Peyer's patch (tissue), 4 donors: ENCODE measurements around the gene CPSF4L. TPM values are rescaled to one million over a fixed set of nuclear protein-coding genes. Genes with fewer than 3 reads are reported as not detected.

Experiments
- DNase-seq, 3 donors: peaks; one replicate each; pipeline ENCODE4 v3.0.0-alpha.2; 2017 to 2019
- H3K27ac ChIP-seq, 4 donors: fragments of 200-600 bp; sonication (generic); one replicate each; pipeline ENCODE4 v1.5.1; 2016 to 2019
- H3K27me3 ChIP-seq, 2 donors: fragments of 200-600 bp; sonication (generic); one replicate each; pipeline ENCODE4 v1.5.1; 2019
- H3K36me3 ChIP-seq, 3 donors: fragments of 200-600 bp; sonication (generic); one replicate each; pipeline ENCODE4 v1.5.1; 2016 to 2019
- H3K4me1 ChIP-seq, 4 donors: fragments of 200-600 bp; sonication (generic); one replicate each; pipeline ENCODE4 v1.5.1; 2016 to 2019
- H3K4me3 ChIP-seq, 4 donors: fragments of 200-600 bp; sonication (generic); 1 replicate in 3 of 4; 2 replicates in 1 of 4; pipeline ENCODE4 v1.5.1; 2016 to 2019; ENCODE audit warnings: mild to moderate bottlenecking in 1 of 4
- H3K9me3 ChIP-seq, 4 donors: fragments of 200-600 bp; sonication (generic); one replicate each; pipeline ENCODE4 v1.5.1; 2016 to 2019; ENCODE audit warnings: mild to moderate bottlenecking in 1 of 4
- POLR2A ChIP-seq, 2 donors: fragments of 450-650 bp; IDR thresholded peaks; one replicate each; pipeline ENCODE4 v1.5.1; 2017; ENCODE audit warnings: antibody characterized with exemption in 2 of 2, mild to moderate bottlenecking in 2 of 2, moderate library complexity in 2 of 2
- total RNA-seq, 4 donors: library from RNA; depleted of rRNA; stranded (reverse); fragments of >200 nt; gene quantifications; one replicate each; pipeline ENCODE4 v1.1.0, GENCODE V29; 2016
- TF ChIP-seq, protein P1 (sequence below), 6 experiments: fragments of 450-650 bp in 4 of 6; fragments of 200-600 bp in 2 of 6; sonication (generic) in 1 of 6; IDR thresholded peaks; one replicate each; pipeline ENCODE4 v1.5.1; 2017 to 2019; ENCODE audit warnings: antibody characterized with exemption in 6 of 6, mild to moderate bottlenecking in 3 of 6, moderate library complexity in 1 of 6

Gene CPSF4L
- total RNA-seq, 4 donors from 2014 or later, result not detected

DNA sequence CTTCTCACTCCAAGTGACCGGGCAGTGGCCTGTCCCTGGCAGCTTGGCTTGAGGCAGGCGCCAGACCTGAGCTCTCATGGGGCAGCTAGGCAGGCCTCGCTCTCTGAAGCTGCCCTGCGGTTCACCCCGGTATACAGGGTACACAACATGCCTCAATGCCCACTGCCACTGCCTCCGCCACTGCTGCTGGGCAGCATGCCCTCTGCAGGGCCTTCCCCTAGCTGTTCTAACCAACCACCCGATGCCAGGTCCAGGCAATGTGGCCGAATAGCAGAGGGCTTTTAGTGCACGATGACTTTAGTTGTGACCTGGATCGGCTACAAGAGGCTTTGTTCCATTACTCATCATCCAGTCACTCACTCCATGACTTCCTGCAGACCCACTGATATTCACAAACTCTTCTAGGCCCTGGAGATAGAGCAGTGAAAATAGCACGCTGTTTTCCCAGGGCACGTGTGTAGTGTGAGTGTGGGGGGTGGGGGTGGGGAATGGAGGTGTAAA, 30.4 kb upstream of the CPSF4L start:
- H3K4me3 ChIP-seq, result peak overlapping the region in 1 of 4 donors; percentile 0
- DNase-seq, result no peak
- no peaks in the 10 kb centered on the region for H3K9me3 ChIP-seq
- TF ChIP-seq, protein P1, sequence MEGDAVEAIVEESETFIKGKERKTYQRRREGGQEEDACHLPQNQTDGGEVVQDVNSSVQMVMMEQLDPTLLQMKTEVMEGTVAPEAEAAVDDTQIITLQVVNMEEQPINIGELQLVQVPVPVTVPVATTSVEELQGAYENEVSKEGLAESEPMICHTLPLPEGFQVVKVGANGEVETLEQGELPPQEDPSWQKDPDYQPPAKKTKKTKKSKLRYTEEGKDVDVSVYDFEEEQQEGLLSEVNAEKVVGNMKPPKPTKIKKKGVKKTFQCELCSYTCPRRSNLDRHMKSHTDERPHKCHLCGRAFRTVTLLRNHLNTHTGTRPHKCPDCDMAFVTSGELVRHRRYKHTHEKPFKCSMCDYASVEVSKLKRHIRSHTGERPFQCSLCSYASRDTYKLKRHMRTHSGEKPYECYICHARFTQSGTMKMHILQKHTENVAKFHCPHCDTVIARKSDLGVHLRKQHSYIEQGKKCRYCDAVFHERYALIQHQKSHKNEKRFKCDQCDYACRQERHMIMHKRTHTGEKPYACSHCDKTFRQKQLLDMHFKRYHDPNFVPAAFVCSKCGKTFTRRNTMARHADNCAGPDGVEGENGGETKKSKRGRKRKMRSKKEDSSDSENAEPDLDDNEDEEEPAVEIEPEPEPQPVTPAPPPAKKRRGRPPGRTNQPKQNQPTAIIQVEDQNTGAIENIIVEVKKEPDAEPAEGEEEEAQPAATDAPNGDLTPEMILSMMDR (IDR thresholded peaks at IDR 0.05), result no peak
- no peak for TF ChIP-seq POLR2A (IDR thresholded peaks at IDR 0.05)
- no peaks in the 10 kb centered on the region for H3K36me3 ChIP-seq
- H3K27ac ChIP-seq, result peak overlapping the region; percentile 52 to 87 (median 77)
- H3K27me3 ChIP-seq, result no peaks in the 10 kb centered on the region
- peaks cover 0 to 87% (median 27%) of the 10 kb centered on the region in 4 donors for H3K4me1 ChIP-seq

DNA sequence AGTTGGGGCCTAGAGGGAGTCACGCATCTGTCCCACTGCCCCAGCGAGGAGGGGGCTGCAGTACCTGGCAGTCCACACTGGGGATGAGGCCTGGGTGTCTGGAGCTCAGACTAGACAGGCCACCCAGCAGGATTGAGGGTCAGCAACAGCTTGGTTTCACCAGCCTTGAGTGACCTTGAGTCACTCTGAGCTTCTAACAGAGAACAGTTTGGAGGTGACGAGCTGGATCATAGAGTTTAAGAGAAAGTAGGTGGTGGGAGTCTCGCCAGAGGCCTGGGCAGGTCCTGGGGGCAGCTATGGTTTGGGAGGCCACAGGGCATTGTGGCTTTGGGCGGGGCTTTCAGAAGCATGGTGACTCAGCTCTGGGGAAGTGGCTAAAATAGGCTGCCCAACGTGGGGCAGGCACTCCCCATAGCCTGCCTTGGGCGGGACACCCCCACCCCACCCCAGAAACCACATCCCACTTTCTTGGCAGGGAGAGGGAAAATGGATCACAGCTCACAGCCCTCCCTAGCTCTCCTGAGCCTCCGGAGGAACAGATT, 29.7 kb upstream of the CPSF4L start:
- peak overlapping the region in 1 of 4 donors; percentile 0 for H3K4me3 ChIP-seq
- peaks cover 0 to under 1% (median 0%) of the 10 kb centered on the region in 3 donors for H3K36me3 ChIP-seq
- no peaks in the 10 kb centered on the region for H3K9me3 ChIP-seq
- peak in 2 of 3 donors; percentile 58 to 71 for DNase-seq
- H3K27me3 ChIP-seq, result no peaks in the 10 kb centered on the region
- peaks cover 0 to 88% (median 30%) of the 10 kb centered on the region in 4 donors for H3K4me1 ChIP-seq
- peak overlapping the region; percentile 52 to 87 (median 77) for H3K27ac ChIP-seq
- TF ChIP-seq, protein P1 (IDR thresholded peaks at IDR 0.05), result no peak
- TF ChIP-seq POLR2A (IDR thresholded peaks at IDR 0.05), result no peak

DNA sequence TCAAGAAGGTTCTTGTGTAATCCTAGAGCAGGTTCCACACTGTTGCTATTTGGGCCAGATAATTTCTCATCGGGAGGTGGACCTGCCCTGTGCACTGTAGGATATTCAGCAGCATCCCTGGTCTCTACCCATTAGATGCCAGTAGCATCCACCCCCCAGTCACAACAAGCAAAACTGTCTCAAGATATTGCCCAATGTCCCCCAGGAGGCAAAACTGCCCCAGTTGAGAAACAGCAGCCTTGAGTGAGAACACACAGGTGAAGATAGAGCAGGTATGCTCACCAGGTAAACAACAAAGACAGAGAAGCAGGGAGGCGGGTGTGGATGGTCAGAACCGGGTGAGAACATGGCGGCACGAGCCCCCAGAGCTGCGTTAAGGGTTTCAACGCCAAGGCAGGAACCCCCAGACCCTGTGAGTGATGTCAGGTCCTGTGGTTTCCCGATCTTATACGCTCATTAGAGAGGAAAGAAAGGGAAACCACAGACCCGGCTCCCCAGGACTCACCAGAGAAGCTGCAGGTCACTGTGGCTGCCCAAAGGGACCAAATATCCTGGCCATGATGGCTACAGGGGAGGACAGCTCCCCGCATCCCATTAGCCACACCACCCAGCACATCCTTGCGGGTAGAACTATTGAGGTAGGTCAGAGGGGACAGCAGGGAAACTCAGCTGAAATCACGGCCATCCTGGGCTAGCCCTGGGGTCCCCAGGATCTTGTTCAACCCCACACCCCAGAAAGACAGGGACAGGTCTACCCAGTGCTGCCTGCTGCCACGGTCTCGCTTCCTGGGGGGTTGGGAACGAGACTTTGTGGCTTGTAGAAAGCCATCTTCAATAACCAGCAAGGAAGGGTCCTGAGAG, 28.9 kb upstream of the CPSF4L start:
- peaks cover 0 to 89% (median 30%) of the 10 kb centered on the region in 4 donors for H3K4me1 ChIP-seq
- peaks cover 0 to 7% (median 0%) of the 10 kb centered on the region in 3 donors for H3K36me3 ChIP-seq
- H3K4me3 ChIP-seq, result peak overlapping the region in 2 of 4 donors; percentile 0 to 14
- no peak for DNase-seq
- H3K27me3 ChIP-seq, result no peaks in the 10 kb centered on the region
- peak overlapping the region; percentile 52 to 87 (median 77) for H3K27ac ChIP-seq
- H3K9me3 ChIP-seq, result no peaks in the 10 kb centered on the region
- TF ChIP-seq, protein P1 (IDR thresholded peaks at IDR 0.05), result no peak
- TF ChIP-seq POLR2A (IDR thresholded peaks at IDR 0.05), result no peak

DNA sequence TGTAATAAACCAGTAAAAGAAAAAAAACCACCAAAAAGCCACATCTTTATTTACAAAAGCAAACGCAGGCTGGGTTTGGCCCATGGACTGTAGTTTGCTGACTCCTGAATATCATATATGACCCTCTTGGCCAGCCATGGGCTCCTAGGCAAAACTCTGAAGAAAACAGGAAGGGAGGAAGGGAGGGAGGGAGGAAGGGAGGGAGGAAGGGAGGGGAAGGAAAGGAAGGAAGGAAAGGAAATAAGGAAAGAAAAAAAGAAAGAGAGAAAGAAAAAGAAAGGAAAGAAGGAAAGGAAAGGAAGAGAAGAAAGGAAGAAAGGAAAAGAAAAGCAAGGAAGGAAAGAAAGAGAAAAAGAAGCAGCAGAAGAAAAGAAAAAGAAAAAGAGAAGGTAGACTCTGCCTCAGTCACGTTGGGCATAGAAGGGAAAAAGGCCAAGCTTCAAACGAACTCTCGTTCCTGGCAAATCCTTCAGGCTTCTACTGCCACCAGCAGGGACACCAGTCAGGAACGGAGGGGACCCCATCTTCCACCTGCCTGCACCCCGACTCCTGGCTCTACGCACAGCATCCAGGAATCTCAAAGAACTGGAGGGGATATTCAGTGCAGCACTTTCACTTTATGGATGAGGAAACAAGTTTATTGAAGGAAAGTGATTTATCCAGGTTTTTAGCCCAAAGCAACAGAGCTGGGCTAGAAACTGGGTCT, 28.0 kb upstream of the CPSF4L start:
- Histone ChIP-seq H3K27me3 (no peaks in the 10 kb centered on the region), H3K4me3 (peak overlapping the region in 1 of 4 donors; percentile 14), H3K27ac (peak overlapping the region; percentile 52 to 92 (median 77)), H3K4me1 (peaks cover 0 to 87% (median 30%) of the 10 kb centered on the region in 4 donors), H3K9me3 (no peaks in the 10 kb centered on the region), H3K36me3 (peaks cover 0 to 17% (median 0%) of the 10 kb centered on the region in 3 donors)
- no peak for DNase-seq
- TF ChIP-seq POLR2A (IDR thresholded peaks at IDR 0.05), result no peak
- TF ChIP-seq, protein P1 (IDR thresholded peaks at IDR 0.05), result peak in 1 of 6 experiments; percentile 6
